ENCODE measurements around the gene TSFM.

TSFM gene

GRCh38 chr12:57772429-57773322, 9.9 kb upstream of the TSFM start, which contains the start of gene EEF1AKMT3 (continued):
- TF ChIP-seq RBAK (tag by site-specific recombination; IDR thresholded peaks at IDR 0.05): no peak
- no peak for TF ChIP-seq ZNF529 (tag by site-specific recombination; IDR thresholded peaks at IDR 0.05; ENCODE audit: insufficient replicate concordance)
- TF ChIP-seq ZNF558 (tag by site-specific recombination; IDR thresholded peaks at IDR 0.05): no peak
- 0 out of 2 replicates have a peak, but pooled peaks have one; percentile 19 for TF ChIP-seq PBX3 (CRISPR knock-in tag; IDR thresholded peaks at IDR 0.05)
- TF ChIP-seq PRDM4 (tag by site-specific recombination; IDR thresholded peaks at IDR 0.05): no peak
- no peak for TF ChIP-seq ZNF707 (tag by site-specific recombination; IDR thresholded peaks at IDR 0.05)
- TF ChIP-seq ZFHX2 (tag by site-specific recombination; conservative IDR thresholded peaks at IDR 0.05): peak; percentile 55
- peak; percentile 12 for TF ChIP-seq PATZ1 (tag by site-specific recombination; IDR thresholded peaks at IDR 0.05)
- no peak for TF ChIP-seq ZNF2 (tag by site-specific recombination; IDR thresholded peaks at IDR 0.05)
- peak; percentile 52; the same call in 1 of the 2 replicates for TF ChIP-seq ZBTB8A (tag by site-specific recombination; IDR thresholded peaks at IDR 0.05)
- 0 out of 2 replicates have a peak, but pooled peaks have one; percentile 24 for TF ChIP-seq PRDM10 (tag by site-specific recombination; IDR thresholded peaks at IDR 0.05)
- peak; percentile 57 for TF ChIP-seq GLIS1 (tag by site-specific recombination; IDR thresholded peaks at IDR 0.05)
- peak; percentile 85 for TF ChIP-seq ZBTB17 (tag by site-specific recombination; IDR thresholded peaks at IDR 0.05)
- TF ChIP-seq ZBTB6 (tag by site-specific recombination; IDR thresholded peaks at IDR 0.05): no peak
- 0 out of 2 replicates have a peak, but pooled peaks have one; percentile 19 for TF ChIP-seq EGR2 (tag by site-specific recombination; IDR thresholded peaks at IDR 0.05; ENCODE audit: low read depth)
- TF ChIP-seq ZNF514 (tag by site-specific recombination; IDR thresholded peaks at IDR 0.05): no peak
- no peak for TF ChIP-seq ZSCAN18 (tag by site-specific recombination; IDR thresholded peaks at IDR 0.05)
- TF ChIP-seq SP3 (tag by site-specific recombination; IDR thresholded peaks at IDR 0.05): peak; percentile 50
- peak; percentile 97 for TF ChIP-seq ZNF335 (tag by site-specific recombination; conservative IDR thresholded peaks at IDR 0.05)
- TF ChIP-seq ZSCAN16 (tag by site-specific recombination; IDR thresholded peaks at IDR 0.05): no peak
- peak; percentile 69 for TF ChIP-seq ZNF398 (tag by site-specific recombination; IDR thresholded peaks at IDR 0.05)
- TF ChIP-seq SP2 (tag by site-specific recombination; IDR thresholded peaks at IDR 0.05): peak; percentile 48
- no peak for TF ChIP-seq ZNF660 (tag by site-specific recombination; IDR thresholded peaks at IDR 0.05)

Data from HEK293 (cell line).